ENCODE results near the gene MIPOL1. TPM values are rescaled to one million over a fixed set of nuclear protein-coding genes. Genes with fewer than 3 reads are reported as not detected.

MIPOL1 gene
- total RNA-seq, 1 donor from 2014 or later, result 18.4 TPM

GRCh38 chr14:37545174-37545573, 347.4 kb downstream of the MIPOL1 start:
- no peaks in the 10 kb centered on the region for H3K36me3 Mint-ChIP-seq
- Histone ChIP-seq H3K9me3 (ENCODE audit: low read depth) (no peaks in the 10 kb centered on the region), H4K20me1 (ENCODE audit: low read depth) (no peaks in the 10 kb centered on the region), H3K79me2 (ENCODE audit: low read depth) (no peaks in the 10 kb centered on the region), H3F3A (ENCODE audit: low read depth) (no peaks in the 10 kb centered on the region), H3K27ac (no peak overlapping the region), H3K4me1 (no peaks in the 10 kb centered on the region), H3K27me3 (no peaks in the 10 kb centered on the region), H3K36me3 (no peaks in the 10 kb centered on the region), H3K4me2 (no peak overlapping the region), H3K9ac (no peak overlapping the region), H3K4me3 (no peak overlapping the region), H2AFZ (replicated peaks) (no peak overlapping the region)
- peaks cover 3% of the 10 kb centered on the region for H3K27me3 Mint-ChIP-seq (ENCODE audit: insufficient read depth, low read depth)
- no peak overlapping the region for H3K27ac Mint-ChIP-seq
- no peaks in the 10 kb centered on the region for H3K4me1 Mint-ChIP-seq
- no peak for TF ChIP-seq EZH2 (IDR thresholded peaks at IDR 0.05)
- TF ChIP-seq EZH2phosphoT487 (IDR thresholded peaks at IDR 0.05), result no peak
- TF ChIP-seq CTCF (IDR thresholded peaks at IDR 0.05), result no peak
- no peak for DNase-seq (ENCODE audit: low spot score)
- H3K4me3 Mint-ChIP-seq, result no peak overlapping the region
- no peaks in the 10 kb centered on the region for H3K9me3 Mint-ChIP-seq

GRCh38 chr14:37546621-37547447, 349.1 kb downstream of the MIPOL1 start:
- no peaks in the 10 kb centered on the region for H3K27me3 ChIP-seq
- H3K4me3 Mint-ChIP-seq, result no peak overlapping the region
- no peak overlapping the region for H3K27ac Mint-ChIP-seq
- TF ChIP-seq EZH2phosphoT487 (IDR thresholded peaks at IDR 0.05) (no peak), EZH2 (IDR thresholded peaks at IDR 0.05) (no peak), CTCF (IDR thresholded peaks at IDR 0.05) (no peak)
- no peak overlapping the region for H2AFZ ChIP-seq (replicated peaks)
- H3K27ac ChIP-seq, result no peak overlapping the region
- H3K27me3 Mint-ChIP-seq (ENCODE audit: insufficient read depth, low read depth), result peaks cover 3% of the 10 kb centered on the region
- no peaks in the 10 kb centered on the region for H3K9me3 Mint-ChIP-seq
- no peaks in the 10 kb centered on the region for H3K79me2 ChIP-seq (ENCODE audit: low read depth)
- no peak overlapping the region for H3K9ac ChIP-seq
- no peak overlapping the region for H3K4me2 ChIP-seq
- no peaks in the 10 kb centered on the region for H4K20me1 ChIP-seq (ENCODE audit: low read depth)
- DNase-seq (ENCODE audit: low spot score), result no peak
- H3K4me3 ChIP-seq, result no peak overlapping the region
- H3K36me3 Mint-ChIP-seq, result no peaks in the 10 kb centered on the region
- H3K4me1 Mint-ChIP-seq, result no peaks in the 10 kb centered on the region
- H3F3A ChIP-seq (ENCODE audit: low read depth), result no peaks in the 10 kb centered on the region
- no peaks in the 10 kb centered on the region for H3K9me3 ChIP-seq (ENCODE audit: low read depth)
- no peaks in the 10 kb centered on the region for H3K36me3 ChIP-seq
- no peaks in the 10 kb centered on the region for H3K4me1 ChIP-seq

GRCh38 chr14:37550511-37550910, 352.8 kb downstream of the MIPOL1 start:
- Mint-ChIP-seq H3K27ac (no peak overlapping the region), H3K4me3 (no peak overlapping the region), H3K27me3 (ENCODE audit: insufficient read depth, low read depth) (peaks cover 5% of the 10 kb centered on the region), H3K9me3 (peaks cover 15% of the 10 kb centered on the region), H3K4me1 (no peaks in the 10 kb centered on the region), H3K36me3 (peaks cover 2% of the 10 kb centered on the region)
- H3K36me3 ChIP-seq, result peaks cover 8% of the 10 kb centered on the region
- no peak overlapping the region for H3K9ac ChIP-seq
- no peak for DNase-seq (ENCODE audit: low spot score)
- H3F3A ChIP-seq (ENCODE audit: low read depth), result no peaks in the 10 kb centered on the region
- TF ChIP-seq CTCF (IDR thresholded peaks at IDR 0.05) (no peak), EZH2 (IDR thresholded peaks at IDR 0.05) (no peak), EZH2phosphoT487 (IDR thresholded peaks at IDR 0.05) (no peak)
- no peak overlapping the region for H2AFZ ChIP-seq (replicated peaks)
- no peaks in the 10 kb centered on the region for H3K79me2 ChIP-seq (ENCODE audit: low read depth)
- no peaks in the 10 kb centered on the region for H3K9me3 ChIP-seq (ENCODE audit: low read depth)
- no peaks in the 10 kb centered on the region for H3K4me1 ChIP-seq
- no peaks in the 10 kb centered on the region for H3K27me3 ChIP-seq
- H3K4me2 ChIP-seq, result no peak overlapping the region
- H3K27ac ChIP-seq, result no peak overlapping the region
- H3K4me3 ChIP-seq, result no peak overlapping the region
- H4K20me1 ChIP-seq (ENCODE audit: low read depth), result no peaks in the 10 kb centered on the region
